ENCODE results near the gene CCDC126.
"Not testable (repeated sequence)": the region's sequence is repeated elsewhere in the genome, so short reads cannot be mapped to it uniquely, and the experiment has no call there.

The CCDC126 gene

GRCh38 chr7:23633417-23633816 is 36.2 kb downstream of the CCDC126 start:
- no peak for DNase-seq

GRCh38 chr7:23645822-23646221 is 48.6 kb downstream of the CCDC126 start:
- DNase-seq = no peak

GRCh38 chr7:23653942-23654341 is 56.8 kb downstream of the CCDC126 start:
- DNase-seq = no peak

GRCh38 chr7:23654508-23654907 is 57.3 kb downstream of the CCDC126 start:
- DNase-seq = peak; percentile 2

- DNase-seq = no peak
Measured at GRCh38 chr7:23655433-23655832, 58.3 kb downstream of the CCDC126 start.

GRCh38 chr7:23658831-23659427 is 61.7 kb downstream of the CCDC126 start:
- no peak for DNase-seq

GRCh38 chr7:23661385-23661784 is 64.2 kb downstream of the CCDC126 start:
- DNase-seq = no peak

- DNase-seq = no peak
Measured at GRCh38 chr7:23662124-23662983, 65.2 kb downstream of the CCDC126 start.

- DNase-seq = no peak
Measured at GRCh38 chr7:23662984-23663313, 65.8 kb downstream of the CCDC126 start.

GRCh38 chr7:23664122-23664521 is 66.9 kb downstream of the CCDC126 start:
- no peak for DNase-seq

- DNase-seq = no peak
Measured at GRCh38 chr7:23672033-23672432, 74.9 kb downstream of the CCDC126 start.

- DNase-seq = peak; percentile 93
Measured at GRCh38 chr7:23679898-23680413, 82.8 kb downstream of the CCDC126 start, which contains the start of gene FAM221A. Gene FAM221A, plus strand, starts transcription at chr7:23680199. Its CDS starts 20 bp downstream, at chr7:23680219.

GRCh38 chr7:23680414-23681405 is 83.5 kb downstream of the CCDC126 start:
- peak; percentile 94 for DNase-seq

GRCh38 chr7:23684041-23684440 is 86.9 kb downstream of the CCDC126 start:
- DNase-seq = not testable (repeated sequence)

- no peak for DNase-seq
Measured at GRCh38 chr7:23685731-23686130, 88.5 kb downstream of the CCDC126 start.

GRCh38 chr7:23687011-23687410 is 89.8 kb downstream of the CCDC126 start:
- no peak for DNase-seq

GRCh38 chr7:23689165-23689564 is 92.0 kb downstream of the CCDC126 start:
- DNase-seq = no peak

GRCh38 chr7:23691320-23691719 is 94.1 kb downstream of the CCDC126 start:
- DNase-seq = no peak

- DNase-seq = no peak
Measured at GRCh38 chr7:23693224-23693623, 96.0 kb downstream of the CCDC126 start.

Measured in eye (tissue), 1 donor.